Kidney (tissue), 14 donors: ENCODE data around the gene SLC13A5. TPM values are rescaled to one million over a fixed set of nuclear protein-coding genes. Genes with fewer than 3 reads are reported as not detected.

Experiments
- DNase-seq, 5 donors: peaks; one replicate each; pipeline ENCODE4 v3.0.0-alpha.2; 2013 to 2020
- FAIRE-seq: peaks from 2 replicates; lab custom pipeline; 2012; peaks lifted over from hg19 to GRCh38; lab: Jason Lieb, UNC
- H3K27ac ChIP-seq, 2 donors: one replicate each; pipeline ENCODE4 v1.7.0; 2013; ENCODE audit warnings: low read depth in 2 of 2, low read length in 2 of 2, inconsistent platforms in 1 of 2
- H3K27me3 ChIP-seq: one replicate; pipeline ENCODE4 v1.7.1; 2013; ENCODE audit warnings: low read length, inconsistent platforms; ENCODE audit not compliant: control insufficient read depth, insufficient read depth
- H3K36me3 ChIP-seq, 3 donors: one replicate each; pipeline versions ENCODE4 v1.7.0 to v1.7.1; 2013; ENCODE audit warnings: low read length in 3 of 3, control low read depth in 1 of 3, inconsistent platforms in 1 of 3; ENCODE audit not compliant: insufficient read depth in 3 of 3, control insufficient read depth in 2 of 3
- H3K4me1 ChIP-seq, 3 donors: one replicate each; pipeline versions ENCODE4 v1.7.0 to v1.7.1; 2013; ENCODE audit warnings: low read length in 3 of 3, inconsistent platforms in 1 of 3, low read depth in 1 of 3; ENCODE audit not compliant: control insufficient read depth in 2 of 3, insufficient read depth in 2 of 3
- H3K4me3 ChIP-seq, 3 donors: one replicate each; pipeline versions ENCODE4 v1.7.0 to v1.8.1; 2013; ENCODE audit warnings: low read length in 3 of 3, control low read depth in 1 of 3, inconsistent platforms in 1 of 3
- H3K9ac ChIP-seq, 3 donors: one replicate each; pipeline versions ENCODE4 v1.7.0 to v1.7.1; 2013; ENCODE audit warnings: low read length in 3 of 3, control low read depth in 1 of 3, inconsistent platforms in 1 of 3
- H3K9me3 ChIP-seq, 3 donors: one replicate each; pipeline versions ENCODE4 v1.7.0 to v1.7.1; 2013; ENCODE audit warnings: low read length in 3 of 3, control low read depth in 1 of 3, inconsistent platforms in 1 of 3; ENCODE audit not compliant: control insufficient read depth in 2 of 3, insufficient read depth in 1 of 3
- intact Hi-C: fragments of 100-400 bp; cut with DNase I; formaldehyde crosslinking; loops from one replicate; pipeline ENCODE4 v1.11.1; 2022
- polyA plus RNA-seq: library from polyadenylated mRNA; stranded (reverse); fragments of 350-450 nt; fragmentation: Illumina TruSeq; extraction: RNeasy Lipid Tissue Mini Kit (QIAGEN cat#74804); gene quantifications from one replicate; pipeline ENCODE4 v1.2.3, GENCODE V29; 2014; ENCODE audit warnings: low read depth, low replicate concordance; ENCODE audit not compliant: insufficient read depth
- total RNA-seq: library from RNA; stranded (reverse); fragmentation: NEBNext Ultra II Directional; extraction: Animal tissue kit (Norgen Biotek cat#: 25700); gene quantifications from one replicate; pipeline ENCODE4 v1.2.1, GENCODE V29; 2021
- TF ChIP-seq, protein P1 (sequence below): IDR thresholded peaks from 3 replicates; pipeline ENCODE4 v1.5.1; 2012; ENCODE audit warnings: mild to moderate bottlenecking, moderate library complexity, borderline replicate concordance; ENCODE audit not compliant: insufficient read depth; ENCODE audit errors: extremely low read depth
- donor health status: control.
- donor health status: control.
- donor health status: control.
- donor health status: control.
- donor health status: control.
- donor health status: DM: yes; HTN: yes; CAD: no.
- donor health status: Normal renal cell carcinoma (clear cell type).

SLC13A5 gene
- total and polyA plus RNA-seq, 2 donors from 2014 or later, result not detected

DNA sequence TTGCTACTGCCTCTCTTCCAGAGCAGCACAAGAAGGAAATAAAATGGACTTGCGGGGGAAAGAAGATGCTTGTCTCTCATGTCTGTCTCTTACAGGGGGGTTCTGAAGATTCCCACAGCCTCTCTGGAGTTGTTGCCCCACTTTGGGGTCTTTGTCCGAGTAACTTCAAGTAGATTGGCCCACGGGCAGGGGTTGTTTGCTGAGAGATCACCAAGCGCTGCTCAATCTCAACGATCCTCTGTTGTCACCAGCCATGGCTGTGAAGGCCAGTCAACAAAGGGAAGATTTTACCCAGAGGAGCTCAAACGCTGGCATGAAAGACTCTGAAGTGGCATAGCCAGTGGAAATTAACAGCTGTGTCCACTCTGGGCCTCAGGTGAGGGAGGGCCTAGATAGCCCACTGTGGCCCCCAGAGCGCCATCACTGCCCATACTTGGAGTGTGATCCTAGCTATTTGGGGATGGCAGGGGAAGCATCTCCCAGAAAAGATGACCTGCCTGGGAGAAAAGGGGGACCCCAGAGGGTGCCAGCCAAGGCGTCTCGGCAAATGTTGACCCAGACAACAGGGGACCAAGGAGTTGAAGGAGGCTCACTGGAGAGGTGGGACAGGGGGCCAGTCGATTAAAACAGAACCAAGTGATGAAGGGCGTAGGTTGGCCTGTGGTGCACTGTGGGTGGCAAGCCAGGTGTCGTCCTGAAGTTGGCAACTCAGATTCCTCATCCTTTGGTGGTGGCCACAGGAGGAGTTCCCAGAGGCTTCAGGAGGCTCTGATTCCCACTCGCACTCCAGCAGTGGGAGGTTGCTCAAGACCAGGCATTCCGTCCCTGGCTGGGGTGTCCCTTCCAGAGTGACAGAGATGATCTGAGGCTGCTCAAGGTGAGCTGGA lies 28.0 kb downstream of the SLC13A5 start:
- H3K27ac ChIP-seq, result no peak overlapping the region
- no peaks in the 10 kb centered on the region for H3K9me3 ChIP-seq
- intact Hi-C loops, result no loop called here
- FAIRE-seq, result no peak
- no peak overlapping the region for H3K9ac ChIP-seq
- no peak overlapping the region for H3K4me3 ChIP-seq
- no peaks in the 10 kb centered on the region for H3K4me1 ChIP-seq
- H3K27me3 ChIP-seq, result no peaks in the 10 kb centered on the region
- H3K36me3 ChIP-seq, result no peaks in the 10 kb centered on the region
- TF ChIP-seq, protein P1, sequence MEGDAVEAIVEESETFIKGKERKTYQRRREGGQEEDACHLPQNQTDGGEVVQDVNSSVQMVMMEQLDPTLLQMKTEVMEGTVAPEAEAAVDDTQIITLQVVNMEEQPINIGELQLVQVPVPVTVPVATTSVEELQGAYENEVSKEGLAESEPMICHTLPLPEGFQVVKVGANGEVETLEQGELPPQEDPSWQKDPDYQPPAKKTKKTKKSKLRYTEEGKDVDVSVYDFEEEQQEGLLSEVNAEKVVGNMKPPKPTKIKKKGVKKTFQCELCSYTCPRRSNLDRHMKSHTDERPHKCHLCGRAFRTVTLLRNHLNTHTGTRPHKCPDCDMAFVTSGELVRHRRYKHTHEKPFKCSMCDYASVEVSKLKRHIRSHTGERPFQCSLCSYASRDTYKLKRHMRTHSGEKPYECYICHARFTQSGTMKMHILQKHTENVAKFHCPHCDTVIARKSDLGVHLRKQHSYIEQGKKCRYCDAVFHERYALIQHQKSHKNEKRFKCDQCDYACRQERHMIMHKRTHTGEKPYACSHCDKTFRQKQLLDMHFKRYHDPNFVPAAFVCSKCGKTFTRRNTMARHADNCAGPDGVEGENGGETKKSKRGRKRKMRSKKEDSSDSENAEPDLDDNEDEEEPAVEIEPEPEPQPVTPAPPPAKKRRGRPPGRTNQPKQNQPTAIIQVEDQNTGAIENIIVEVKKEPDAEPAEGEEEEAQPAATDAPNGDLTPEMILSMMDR, result no peak
- peak in 1 of 5 donors; percentile 38 for DNase-seq

DNA sequence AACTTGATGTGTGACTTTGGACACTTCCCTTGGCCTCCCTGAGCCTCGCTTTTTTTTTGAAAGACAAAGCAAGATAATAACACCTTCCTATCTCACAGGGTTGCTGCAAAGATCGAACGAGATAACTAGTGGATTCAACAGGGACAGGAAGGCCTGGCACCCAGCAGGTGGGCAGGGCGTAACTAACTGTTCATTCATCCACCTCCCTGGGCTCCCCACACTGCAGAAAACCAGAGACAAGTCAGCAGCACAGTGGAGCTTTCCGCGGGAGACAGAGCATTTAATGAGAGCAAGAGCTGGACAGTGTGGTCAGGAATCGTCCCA lies 28.7 kb downstream of the SLC13A5 start:
- no peak for FAIRE-seq
- Histone ChIP-seq H3K27me3 (no peaks in the 10 kb centered on the region), H3K9ac (no peak overlapping the region), H3K4me3 (no peak overlapping the region), H3K9me3 (no peaks in the 10 kb centered on the region), H3K27ac (no peak overlapping the region), H3K36me3 (no peaks in the 10 kb centered on the region), H3K4me1 (no peaks in the 10 kb centered on the region)
- intact Hi-C loops, result no loop called here
- DNase-seq, result peak in 1 of 5 donors; percentile 15
- TF ChIP-seq, protein P1, result no peak

DNA sequence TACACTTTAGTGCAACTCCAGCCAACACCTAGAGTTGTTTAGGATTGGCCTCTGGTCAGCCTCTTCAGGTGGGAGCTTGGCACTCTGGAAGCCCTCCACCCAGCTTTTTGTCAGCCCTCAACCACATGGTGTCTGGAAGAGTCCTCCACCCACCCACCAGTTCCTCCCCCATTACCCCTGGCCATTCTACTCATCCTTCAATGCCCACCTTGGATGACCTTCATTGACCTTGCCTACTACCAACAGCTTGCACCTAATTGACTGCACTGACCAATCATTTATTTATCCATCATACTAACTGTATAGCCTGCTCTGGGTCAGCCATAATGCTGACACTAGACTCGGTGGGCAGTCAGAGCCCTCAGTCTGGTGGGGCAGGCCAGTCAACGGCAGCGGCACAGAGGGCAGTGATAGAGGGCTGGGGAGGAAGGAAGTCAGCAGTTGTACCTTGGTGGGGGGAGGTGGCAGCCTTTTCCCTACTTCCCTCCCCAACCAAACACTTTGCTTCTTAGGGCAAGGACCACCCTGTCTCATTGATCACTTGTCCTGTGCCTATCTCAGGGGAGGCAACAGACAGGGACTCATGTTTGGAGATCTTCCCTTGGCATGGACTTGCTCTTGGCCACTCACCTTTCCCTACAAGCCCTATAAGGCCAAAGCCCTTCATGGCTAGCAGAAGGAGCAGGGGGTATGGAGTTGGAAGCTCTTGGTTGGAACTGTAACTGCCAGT lies 29.3 kb downstream of the SLC13A5 start:
- H3K4me1 ChIP-seq, result no peaks in the 10 kb centered on the region
- H3K36me3 ChIP-seq, result no peaks in the 10 kb centered on the region
- FAIRE-seq (no peak), DNase-seq (peak in 1 of 5 donors; percentile 21)
- H3K27ac ChIP-seq, result no peak overlapping the region
- intact Hi-C loops, result no loop called here
- H3K9ac ChIP-seq, result no peak overlapping the region
- no peaks in the 10 kb centered on the region for H3K27me3 ChIP-seq
- TF ChIP-seq, protein P1, result no peak
- H3K9me3 ChIP-seq, result no peaks in the 10 kb centered on the region
- no peak overlapping the region for H3K4me3 ChIP-seq
